Uterus (tissue), 4 donors: ENCODE measurements around the gene ERVMER34-1. TPM values are rescaled to one million over a fixed set of nuclear protein-coding genes. Genes with fewer than 3 reads are reported as not detected.

Source experiments
- DNase-seq, 2 donors: peaks; one replicate each; pipeline ENCODE4 v3.0.0-alpha.2; 2019 to 2020
- H3K27ac ChIP-seq, 2 donors: fragments of 200-600 bp; sonication (generic); 1 replicate in 1 of 2; 2 replicates in 1 of 2; pipeline ENCODE4 v1.5.1; 2016 to 2018
- H3K27me3 ChIP-seq, 2 donors: fragments of 200-600 bp; sonication (generic); one replicate each; pipeline ENCODE4 v1.5.1; 2018 to 2019; ENCODE audit warnings: control low read depth in 1 of 2
- H3K36me3 ChIP-seq, 2 donors: fragments of 200-600 bp; sonication (generic); one replicate each; pipeline ENCODE4 v1.5.1; 2019; ENCODE audit warnings: control low read depth in 1 of 2
- H3K4me1 ChIP-seq, 2 donors: fragments of 200-600 bp; sonication (generic); one replicate each; pipeline ENCODE4 v1.5.1; 2018 to 2019; ENCODE audit warnings: control low read depth in 1 of 2
- H3K4me3 ChIP-seq, 2 donors: fragments of 200-600 bp; sonication (generic); 1 replicate in 1 of 2; 2 replicates in 1 of 2; pipeline ENCODE4 v1.5.1; 2018 to 2019; ENCODE audit warnings: mild to moderate bottlenecking in 1 of 2
- H3K9me3 ChIP-seq, 2 donors: fragments of 200-600 bp; sonication (generic); one replicate each; pipeline ENCODE4 v1.5.1; 2019; ENCODE audit warnings: control low read depth in 1 of 2
- CTCF ChIP-seq, 4 experiments: fragments of 200-600 bp in 2 of 4; fragments of 450-650 bp in 2 of 4; sonication (generic) in 2 of 4; IDR thresholded peaks; one replicate each; pipeline ENCODE4 v1.5.1; 2016 to 2019; ENCODE audit warnings: antibody characterized with exemption in 4 of 4, mild to moderate bottlenecking in 2 of 4, moderate library complexity in 1 of 4
- POLR2A ChIP-seq, 2 donors: fragments of 450-650 bp; IDR thresholded peaks; one replicate each; pipeline ENCODE4 v1.6.1; 2016; ENCODE audit warnings: antibody characterized with exemption in 2 of 2, mild to moderate bottlenecking in 1 of 2, moderate library complexity in 1 of 2
- intact Hi-C: fragments of 100-400 bp; cut with DNase I; formaldehyde crosslinking; loops from one replicate; pipeline ENCODE4 v1.15.1; 2023; ENCODE audit warnings: low total_unique reads
- total RNA-seq, 4 donors: library from RNA; depleted of rRNA in 3 of 4; stranded (reverse); fragments of >200 nt in 3 of 4; gene quantifications; one replicate each; pipeline versions ENCODE4 v1.1.0 to v1.2.4, GENCODE V29; 2014 to 2023
- donor health status: DM: yes; HTN: yes; CAD: no.

Gene ERVMER34-1
- total RNA-seq, 4 donors from 2014 or later = 0.26 to 3.0 (median 1.2) TPM; not detected in 1

DNA sequence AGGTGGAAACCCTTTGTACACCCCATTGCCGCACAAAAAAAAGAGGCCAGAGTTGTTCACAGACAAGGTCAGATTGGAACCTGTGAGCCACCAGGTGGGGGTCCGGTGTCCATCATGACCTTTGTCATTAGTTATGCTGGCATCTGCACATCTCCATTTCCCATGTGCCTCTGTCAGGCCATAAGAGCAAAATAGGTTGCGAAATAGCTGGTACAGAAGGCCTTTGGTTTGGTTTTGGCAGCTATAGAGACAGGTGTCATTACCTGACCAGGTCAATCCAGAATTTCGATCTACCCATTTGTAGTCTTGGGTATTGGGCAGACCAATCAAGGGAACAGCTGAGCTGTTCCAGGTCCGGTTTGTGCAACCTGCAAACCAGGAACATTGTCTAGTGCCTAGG is 6.6 kb downstream of the ERVMER34-1 start:
- Histone ChIP-seq H3K4me1 (no peaks in the 10 kb centered on the region), H3K4me3 (no peak overlapping the region), H3K27ac (no peak overlapping the region), H3K9me3 (no peaks in the 10 kb centered on the region), H3K27me3 (no peaks in the 10 kb centered on the region), H3K36me3 (no peaks in the 10 kb centered on the region)
- intact Hi-C loops = no loop called here
- DNase-seq = no peak
- TF ChIP-seq CTCF (IDR thresholded peaks at IDR 0.05) (no peak), POLR2A (IDR thresholded peaks at IDR 0.05) (no peak)

DNA sequence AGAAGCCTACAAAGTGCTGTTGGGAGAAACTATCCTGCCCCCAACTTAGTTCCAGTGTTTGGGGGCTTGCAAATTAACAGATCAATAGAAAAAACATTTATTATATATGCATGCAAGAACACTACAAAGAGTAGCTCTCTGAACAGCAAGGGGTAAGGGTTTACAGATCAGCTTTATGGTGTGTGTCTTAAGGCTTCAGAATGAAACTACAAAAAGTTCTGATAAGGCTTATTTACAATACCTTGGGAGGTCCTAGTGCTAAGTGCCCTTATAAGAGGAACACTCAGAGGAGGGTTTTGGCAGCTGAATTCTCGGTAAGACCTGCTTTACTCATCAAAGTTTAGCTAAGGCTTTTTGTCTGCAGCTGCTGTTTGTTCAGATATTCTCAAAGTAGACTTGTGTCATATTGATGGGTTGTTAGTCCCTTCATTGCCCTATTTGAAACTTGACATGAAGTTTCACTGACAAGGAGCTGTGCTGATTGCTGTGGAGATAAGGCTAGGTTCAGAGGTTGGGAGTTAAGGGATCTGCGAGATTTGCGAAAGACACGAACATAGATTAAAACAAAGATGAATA is 7.7 kb downstream of the ERVMER34-1 start:
- no peak for DNase-seq
- Histone ChIP-seq H3K9me3 (no peaks in the 10 kb centered on the region), H3K27ac (no peak overlapping the region), H3K4me3 (no peak overlapping the region), H3K27me3 (no peaks in the 10 kb centered on the region), H3K36me3 (no peaks in the 10 kb centered on the region), H3K4me1 (no peaks in the 10 kb centered on the region)
- TF ChIP-seq CTCF (IDR thresholded peaks at IDR 0.05) (no peak), POLR2A (IDR thresholded peaks at IDR 0.05) (no peak)
- intact Hi-C loops = no loop called here

GRCh38 chr4:52729586-52729985 is 21.6 kb downstream of the ERVMER34-1 start:
- no peak overlapping the region for H3K27ac ChIP-seq
- DNase-seq = no peak
- no peaks in the 10 kb centered on the region for H3K4me1 ChIP-seq
- intact Hi-C loops = loop anchor here (10.0 kb wide), 1 partner anchor 135 kb away; the partner anchor contains the start of gene RASL11B
- H3K4me3 ChIP-seq = no peak overlapping the region
- no peaks in the 10 kb centered on the region for H3K9me3 ChIP-seq
- no peaks in the 10 kb centered on the region for H3K36me3 ChIP-seq
- TF ChIP-seq CTCF (IDR thresholded peaks at IDR 0.05) (no peak), POLR2A (IDR thresholded peaks at IDR 0.05) (no peak)
- H3K27me3 ChIP-seq = no peaks in the 10 kb centered on the region

GRCh38 chr4:52728691-52729240 is 22.5 kb downstream of the ERVMER34-1 start:
- no peaks in the 10 kb centered on the region for H3K36me3 ChIP-seq
- no peak for DNase-seq
- H3K4me1 ChIP-seq = no peaks in the 10 kb centered on the region
- no peak overlapping the region for H3K4me3 ChIP-seq
- no peaks in the 10 kb centered on the region for H3K27me3 ChIP-seq
- TF ChIP-seq CTCF (IDR thresholded peaks at IDR 0.05) = no peak
- no peak for TF ChIP-seq POLR2A (IDR thresholded peaks at IDR 0.05)
- H3K9me3 ChIP-seq = no peaks in the 10 kb centered on the region
- H3K27ac ChIP-seq = no peak overlapping the region
- intact Hi-C loops = loop anchor here (10.0 kb wide), 1 partner anchor 136 kb away; the partner anchor contains the start of gene RASL11B

- DNase-seq = no peak
- H3K27ac ChIP-seq = no peak overlapping the region
- H3K36me3 ChIP-seq = no peaks in the 10 kb centered on the region
- no peaks in the 10 kb centered on the region for H3K27me3 ChIP-seq
- H3K4me3 ChIP-seq = no peak overlapping the region
- H3K4me1 ChIP-seq = no peaks in the 10 kb centered on the region
- TF ChIP-seq POLR2A (IDR thresholded peaks at IDR 0.05) (no peak), CTCF (IDR thresholded peaks at IDR 0.05) (no peak)
- intact Hi-C loops = loop anchor here (10.0 kb wide), 1 partner anchor 138 kb away; the partner anchor contains the start of gene RASL11B
- H3K9me3 ChIP-seq = no peaks in the 10 kb centered on the region
These were observed 24.2 kb downstream of the ERVMER34-1 start for GRCh38 chr4:52726826-52727580.
